Neural cell (in vitro differentiated cells): ENCODE data around the gene TUBD1. TPM values are rescaled to one million over a fixed set of nuclear protein-coding genes. Genes with fewer than 3 reads are reported as not detected.

Experiments used
- H2AFZ ChIP-seq: fragments of 200-600, 300-800 bp; sonication (generic), shearing (Covaris generic); 2 replicates; pipeline ENCODE4 v1.6.0; 2014; ENCODE audit warnings: low read depth, mild to moderate bottlenecking, antibody characterized with exemption, low read length, moderate library complexity
- H3F3A ChIP-seq: fragments of 200-600 bp; shearing (Covaris generic); 2 replicates; pipeline ENCODE4 v1.6.1; 2016; ENCODE audit warnings: mild to moderate bottlenecking, moderate library complexity, mixed read lengths, antibody characterized with exemption, low read length; ENCODE audit not compliant: insufficient read depth, poor library complexity, severe bottlenecking
- H3K27ac ChIP-seq: fragments of 200-600, 300-800 bp; sonication (generic), shearing (Covaris generic); 2 replicates; pipeline ENCODE4 v1.5.1; 2014; ENCODE audit warnings: mild to moderate bottlenecking, low read length, moderate library complexity
- H3K27me3 ChIP-seq: fragments of 300-800, 200-600 bp; sonication (generic), shearing (Covaris generic); 2 replicates; pipeline ENCODE4 v1.6.0; 2014; ENCODE audit warnings: mild to moderate bottlenecking, low read depth, low read length, moderate library complexity; ENCODE audit not compliant: insufficient read depth
- H3K36me3 ChIP-seq: fragments of 300-800, 200-600 bp; sonication (generic), shearing (Covaris generic); 2 replicates; pipeline ENCODE4 v1.5.1; 2014; ENCODE audit warnings: mild to moderate bottlenecking, antibody characterized with exemption, low read length, moderate library complexity; ENCODE audit not compliant: insufficient read depth
- H3K4me2 ChIP-seq: fragments of 300-800, 200-600 bp; sonication (generic), shearing (Covaris generic); 2 replicates; pipeline ENCODE4 v1.6.0; 2014; ENCODE audit warnings: mild to moderate bottlenecking, low read length
- H3K4me3 ChIP-seq: fragments of 300-800, 200-600 bp; sonication (generic), shearing (Covaris generic); 2 replicates; pipeline ENCODE4 v1.5.1; 2014; ENCODE audit warnings: mild to moderate bottlenecking, low read length, moderate library complexity
- H3K79me2 ChIP-seq: fragments of 200-600 bp; shearing (Covaris generic); replicated peaks from 2 replicates; pipeline ENCODE4 v1.6.0; 2014; ENCODE audit warnings: mild to moderate bottlenecking, low read length, moderate library complexity; ENCODE audit not compliant: insufficient read depth
- H3K9ac ChIP-seq: fragments of 300-800, 200-600 bp; sonication (generic), shearing (Covaris generic); 2 replicates; pipeline ENCODE4 v1.6.1; 2016; ENCODE audit warnings: mild to moderate bottlenecking, low read length, mixed read lengths
- H3K9me2 ChIP-seq: fragments of 200-600 bp; shearing (Covaris generic); 2 replicates; pipeline ENCODE4 v1.6.1; 2016; ENCODE audit warnings: mild to moderate bottlenecking, low read length, mixed read lengths; ENCODE audit not compliant: insufficient read depth
- H3K9me3 ChIP-seq: fragments of 200-600, 300-800 bp; sonication (generic), shearing (Covaris generic); 2 replicates; pipeline ENCODE4 v1.6.1; 2016; ENCODE audit warnings: mild to moderate bottlenecking, mixed run types, low read length, moderate library complexity, mixed read lengths
- H4K20me1 ChIP-seq: fragments of 200-600 bp; shearing (Covaris generic); 2 replicates; pipeline ENCODE4 v1.6.1; 2016; ENCODE audit warnings: mild to moderate bottlenecking, mixed run types; ENCODE audit not compliant: insufficient read depth
- CTCF ChIP-seq: fragments of 450-650 bp; IDR thresholded peaks from 2 replicates; pipeline ENCODE4 v1.5.1; 2014; ENCODE audit warnings: antibody characterized with exemption, mild to moderate bottlenecking, moderate library complexity; ENCODE audit not compliant: poor library complexity, severe bottlenecking
- EP300 ChIP-seq: fragments of 450-650 bp; conservative IDR thresholded peaks from 2 replicates; pipeline ENCODE4 v1.6.1; 2014; ENCODE audit warnings: antibody characterized with exemption, mild to moderate bottlenecking, moderate library complexity; ENCODE audit not compliant: poor library complexity, severe bottlenecking
- EZH2 ChIP-seq: fragments of 200-600, 300-800 bp; shearing (Covaris generic), sonication (generic); IDR thresholded peaks from 2 replicates; pipeline ENCODE4 v1.6.1; 2014; ENCODE audit warnings: antibody characterized with exemption, low read length, borderline replicate concordance, mild to moderate bottlenecking; ENCODE audit not compliant: insufficient read depth, poor library complexity, severe bottlenecking
- MXI1 ChIP-seq: fragments of 450-650 bp; conservative IDR thresholded peaks from 2 replicates; pipeline ENCODE4 v1.6.1; 2014; ENCODE audit warnings: antibody characterized with exemption, mild to moderate bottlenecking; ENCODE audit not compliant: poor library complexity, severe bottlenecking
- POLR2AphosphoS5 ChIP-seq: IDR thresholded peaks from 2 replicates; pipeline ENCODE4 v1.6.1; 2012
- RAD21 ChIP-seq: fragments of 450-650 bp; conservative IDR thresholded peaks from 2 replicates; pipeline ENCODE4 v1.6.1; 2014; ENCODE audit warnings: antibody characterized with exemption, mild to moderate bottlenecking, moderate library complexity
- REST ChIP-seq: IDR thresholded peaks from 2 replicates; pipeline ENCODE4 v1.6.1; 2012; ENCODE audit warnings: borderline replicate concordance
- SMC3 ChIP-seq: fragments of 450-650 bp; conservative IDR thresholded peaks from 2 replicates; pipeline ENCODE4 v1.6.1; 2014; ENCODE audit warnings: antibody characterized with exemption, mild to moderate bottlenecking, moderate library complexity; ENCODE audit not compliant: poor library complexity
- TAF1 ChIP-seq: IDR thresholded peaks from 2 replicates; pipeline ENCODE4 v1.6.1; 2012; ENCODE audit warnings: low read depth
- polyA plus RNA-seq: library from polyadenylated mRNA; depleted of rRNA; stranded (reverse); fragments of >200 nt; gene quantifications from 2 replicates; pipeline ENCODE4 v1.2.3, GENCODE V29; 2014

The TUBD1 gene
- polyA plus RNA-seq, 1 donor from 2014 or later, result 12.3 TPM

- H4K20me1 ChIP-seq, result no peaks in the 10 kb centered on the region
- no peaks in the 10 kb centered on the region for H3K9me2 ChIP-seq
- no peak overlapping the region for H3K4me3 ChIP-seq
- no peaks in the 10 kb centered on the region for H3F3A ChIP-seq
- H3K27me3 ChIP-seq, result no peaks in the 10 kb centered on the region
- H3K4me2 ChIP-seq, result no peak overlapping the region
- no peaks in the 10 kb centered on the region for H3K36me3 ChIP-seq
- H3K79me2 ChIP-seq, result peaks cover 50% of the 10 kb centered on the region
- no peak for TF ChIP-seq EP300
- TF ChIP-seq MXI1, result no peak
- no peak for TF ChIP-seq TAF1
- TF ChIP-seq CTCF, result no peak
- TF ChIP-seq REST, result no peak
- no peak for TF ChIP-seq SMC3
- no peak for TF ChIP-seq RAD21
- TF ChIP-seq POLR2AphosphoS5, result no peak
- TF ChIP-seq EZH2, result no peak
- H2AFZ ChIP-seq, result no peak overlapping the region
- H3K9me3 ChIP-seq, result no peaks in the 10 kb centered on the region
- no peak overlapping the region for H3K27ac ChIP-seq
- H3K9ac ChIP-seq, result no peak overlapping the region
These were observed 6.4 kb upstream of the TUBD1 start for GRCh38 chr17:59899099-59899498.

GRCh38 chr17:59897090-59897489, 4.3 kb upstream of the TUBD1 start:
- Histone ChIP-seq H3K79me2 (peaks cover 54% of the 10 kb centered on the region), H3K9ac (no peak overlapping the region), H3K27ac (no peak overlapping the region), H3K4me2 (no peak overlapping the region), H3K27me3 (no peaks in the 10 kb centered on the region), H3K9me3 (no peaks in the 10 kb centered on the region), H2AFZ (no peak overlapping the region), H3K9me2 (no peaks in the 10 kb centered on the region), H3K36me3 (no peaks in the 10 kb centered on the region), H3K4me3 (no peak overlapping the region), H3F3A (no peaks in the 10 kb centered on the region), H4K20me1 (no peaks in the 10 kb centered on the region)
- TF ChIP-seq SMC3 (no peak), REST (no peak)
